ENCODE results near the gene DGLUCY. TPM values are rescaled to one million over a fixed set of nuclear protein-coding genes. Genes with fewer than 3 reads are reported as not detected.

The DGLUCY gene
- total RNA-seq, 4 donors from 2014 or later = 58.0 to 125 (median 103) TPM

DNA sequence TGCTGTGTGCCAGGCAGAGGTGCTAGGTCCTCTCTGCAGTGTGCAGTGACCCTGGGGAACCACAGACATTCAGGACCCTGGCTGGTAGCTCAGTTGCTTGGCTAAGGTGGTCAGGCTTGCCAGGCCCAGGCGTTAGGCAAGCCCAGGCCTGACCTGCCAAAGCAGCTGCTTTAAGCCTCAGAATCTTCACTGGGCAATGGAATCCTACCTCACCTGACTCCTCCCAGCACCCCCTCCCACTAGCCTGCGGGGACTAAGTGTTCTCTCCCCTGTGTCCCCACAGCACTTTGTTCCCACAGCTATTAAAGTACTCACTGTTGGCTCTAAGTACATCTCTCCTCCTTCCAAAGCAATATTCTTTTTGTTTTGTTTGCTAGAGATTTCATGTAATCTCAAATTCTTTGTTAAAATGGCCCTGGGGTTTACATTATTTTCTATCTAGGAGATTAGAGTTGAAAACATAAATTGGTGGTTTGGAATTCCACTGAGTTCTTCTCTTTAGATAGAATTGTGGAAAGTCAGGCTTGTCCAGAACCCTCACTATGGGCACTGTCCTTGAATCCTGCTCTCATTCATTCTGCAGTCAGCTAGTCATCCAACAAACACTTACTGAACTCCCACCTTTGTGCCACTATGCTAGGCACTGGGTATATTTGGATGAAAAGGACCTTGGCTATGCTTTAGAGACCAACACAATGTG lies 44.4 kb downstream of the DGLUCY start:
- TF ChIP-seq, protein P1, sequence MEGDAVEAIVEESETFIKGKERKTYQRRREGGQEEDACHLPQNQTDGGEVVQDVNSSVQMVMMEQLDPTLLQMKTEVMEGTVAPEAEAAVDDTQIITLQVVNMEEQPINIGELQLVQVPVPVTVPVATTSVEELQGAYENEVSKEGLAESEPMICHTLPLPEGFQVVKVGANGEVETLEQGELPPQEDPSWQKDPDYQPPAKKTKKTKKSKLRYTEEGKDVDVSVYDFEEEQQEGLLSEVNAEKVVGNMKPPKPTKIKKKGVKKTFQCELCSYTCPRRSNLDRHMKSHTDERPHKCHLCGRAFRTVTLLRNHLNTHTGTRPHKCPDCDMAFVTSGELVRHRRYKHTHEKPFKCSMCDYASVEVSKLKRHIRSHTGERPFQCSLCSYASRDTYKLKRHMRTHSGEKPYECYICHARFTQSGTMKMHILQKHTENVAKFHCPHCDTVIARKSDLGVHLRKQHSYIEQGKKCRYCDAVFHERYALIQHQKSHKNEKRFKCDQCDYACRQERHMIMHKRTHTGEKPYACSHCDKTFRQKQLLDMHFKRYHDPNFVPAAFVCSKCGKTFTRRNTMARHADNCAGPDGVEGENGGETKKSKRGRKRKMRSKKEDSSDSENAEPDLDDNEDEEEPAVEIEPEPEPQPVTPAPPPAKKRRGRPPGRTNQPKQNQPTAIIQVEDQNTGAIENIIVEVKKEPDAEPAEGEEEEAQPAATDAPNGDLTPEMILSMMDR (IDR thresholded peaks at IDR 0.05) = no peak
- TF ChIP-seq POLR2A (IDR thresholded peaks at IDR 0.05) = no peak
- no peak overlapping the region for H3K4me3 ChIP-seq (replicated peaks in 1 of 3)
- H3K27me3 ChIP-seq = no peaks in the 10 kb centered on the region
- H3K4me1 ChIP-seq = peaks cover 19 to 31% of the 10 kb centered on the region in 2 donors
- H3K9me3 ChIP-seq = no peaks in the 10 kb centered on the region
- DNase-seq = peak; percentile 88 to 89
- H3K36me3 ChIP-seq = peaks cover 14 to 23% of the 10 kb centered on the region in 2 donors
- intact Hi-C loops (cut with DNase I) = no loop called here
- WGBS, 2 donors = 44 to 49% methylated on average over 2 of the region's 2 CpGs
- peak overlapping the region; percentile 53 to 81 (median 74) for H3K27ac ChIP-seq

DNA sequence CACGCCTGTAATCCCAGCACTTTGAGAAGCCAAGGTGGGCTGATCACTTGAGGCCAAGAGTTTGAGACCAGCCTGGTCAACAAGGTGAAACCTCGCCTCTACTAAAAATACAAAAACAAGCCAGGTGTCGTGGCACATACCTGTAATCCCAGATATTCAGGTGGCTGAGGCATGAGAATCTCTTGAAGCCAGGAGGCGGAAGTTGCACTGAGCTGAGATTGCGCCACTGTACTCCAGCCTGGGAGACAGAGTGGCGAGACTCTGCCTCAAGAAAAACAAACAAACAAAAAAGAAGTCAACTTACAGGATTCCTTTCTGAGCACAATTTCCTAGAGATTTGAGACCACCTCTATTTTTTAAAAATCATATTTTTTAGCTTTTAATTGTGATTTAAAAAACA lies 45.3 kb downstream of the DGLUCY start:
- Histone ChIP-seq H3K9me3 (no peaks in the 10 kb centered on the region), H3K4me3 (replicated peaks in 1 of 3) (no peak overlapping the region), H3K4me1 (peaks cover 19 to 32% of the 10 kb centered on the region in 2 donors), H3K27me3 (no peaks in the 10 kb centered on the region), H3K27ac (peak overlapping the region in 2 of 3 donors; percentile 21 to 81), H3K36me3 (peaks cover 14 to 23% of the 10 kb centered on the region in 2 donors)
- WGBS, 2 donors = 93 to 95% methylated on average over 5 to 6 of the region's 6 CpGs
- TF ChIP-seq POLR2A (IDR thresholded peaks at IDR 0.05) = no peak
- TF ChIP-seq, protein P1 (IDR thresholded peaks at IDR 0.05) = no peak
- intact Hi-C loops (cut with DNase I) = no loop called here
- DNase-seq = no peak

DNA sequence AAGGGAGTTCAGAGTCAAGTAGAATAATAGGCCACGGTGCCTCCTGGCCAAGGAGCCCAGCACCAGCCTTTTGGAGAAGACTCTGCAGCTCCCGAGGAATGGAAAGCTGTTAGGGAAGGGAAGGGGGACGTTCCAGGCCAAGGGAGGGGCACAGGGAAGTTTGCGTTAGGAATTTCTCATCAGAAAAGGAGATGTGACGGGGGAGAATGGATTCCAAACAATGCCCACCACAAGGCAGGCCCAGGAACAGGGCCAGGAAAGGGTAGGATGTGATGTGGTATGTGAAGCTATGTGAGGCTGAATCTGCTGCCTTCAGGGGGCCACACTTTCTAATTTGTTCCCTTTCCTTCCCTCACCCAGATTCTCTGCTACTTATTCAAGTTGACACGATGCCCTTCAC lies 46.0 kb downstream of the DGLUCY start:
- Histone ChIP-seq H3K27ac (peak overlapping the region in 2 of 3 donors; percentile 34 to 37), H3K27me3 (no peaks in the 10 kb centered on the region), H3K4me1 (peaks cover 24 to 33% of the 10 kb centered on the region in 2 donors), H3K9me3 (no peaks in the 10 kb centered on the region), H3K4me3 (replicated peaks in 1 of 3) (no peak overlapping the region), H3K36me3 (peaks cover 14 to 23% of the 10 kb centered on the region in 2 donors)
- WGBS, 2 donors = 90 to 91% methylated on average over 6 of the region's 6 CpGs
- TF ChIP-seq, protein P1 (IDR thresholded peaks at IDR 0.05) = no peak
- TF ChIP-seq POLR2A (IDR thresholded peaks at IDR 0.05) = no peak
- no peak for DNase-seq
- intact Hi-C loops (cut with DNase I) = no loop called here

DNA sequence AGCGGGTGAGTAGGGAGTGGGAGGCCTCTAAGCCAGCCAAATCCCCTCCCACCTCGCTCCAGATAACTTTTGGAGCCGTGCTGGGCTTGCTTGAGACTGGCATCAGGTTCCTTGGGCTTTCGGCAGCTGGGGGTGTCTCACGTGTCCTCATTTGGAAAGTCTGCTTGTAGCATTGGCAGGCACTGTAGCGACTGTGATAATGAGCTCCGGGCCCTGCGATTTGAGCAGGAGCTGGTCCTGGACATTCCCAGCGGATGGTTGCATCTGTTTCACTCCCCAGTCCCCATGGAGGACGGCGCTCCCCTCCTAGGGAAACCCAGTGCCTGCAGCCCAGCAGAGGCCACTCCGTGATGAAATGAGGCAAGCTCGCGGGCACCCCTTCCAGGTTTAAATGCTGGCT lies 49.4 kb downstream of the DGLUCY start:
- Histone ChIP-seq H3K4me1 (peaks cover 12 to 14% of the 10 kb centered on the region in 2 donors), H3K27me3 (no peaks in the 10 kb centered on the region), H3K36me3 (peaks cover 19 to 24% of the 10 kb centered on the region in 2 donors), H3K4me3 (replicated peaks in 1 of 3) (no peak overlapping the region), H3K27ac (peak overlapping the region in 1 of 3 donors; percentile 4), H3K9me3 (no peaks in the 10 kb centered on the region)
- TF ChIP-seq, protein P1 (IDR thresholded peaks at IDR 0.05) = no peak
- no peak for TF ChIP-seq POLR2A (IDR thresholded peaks at IDR 0.05)
- WGBS, 2 donors = 90 to 92% methylated on average over 9 to 14 of the region's 14 CpGs
- no peak for DNase-seq
- intact Hi-C loops (cut with DNase I) = no loop called here

DNA sequence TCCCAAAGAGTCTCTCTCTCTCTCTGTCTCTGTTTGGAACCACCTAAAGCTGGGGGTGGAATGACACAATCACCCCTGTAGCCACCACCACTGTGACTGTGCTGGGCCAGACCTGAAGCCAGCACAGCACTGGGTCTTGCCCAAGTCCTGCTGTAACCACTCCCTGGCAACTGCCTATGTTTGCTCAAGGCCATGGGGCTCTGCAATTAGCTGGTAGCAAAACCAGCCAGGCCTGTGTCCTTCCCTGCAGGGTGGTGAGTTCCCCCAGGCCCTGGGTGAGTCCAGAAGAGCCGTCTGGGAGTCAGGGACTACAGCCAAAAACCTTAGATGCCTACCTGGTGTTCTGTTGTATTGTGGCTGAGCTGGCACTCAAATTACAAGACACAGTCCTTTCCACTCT lies 50.8 kb downstream of the DGLUCY start:
- H3K4me1 ChIP-seq = peaks cover 10 to 12% of the 10 kb centered on the region in 2 donors
- no peaks in the 10 kb centered on the region for H3K27me3 ChIP-seq
- H3K36me3 ChIP-seq = peaks cover 19 to 28% of the 10 kb centered on the region in 2 donors
- H3K4me3 ChIP-seq (replicated peaks in 1 of 3) = no peak overlapping the region
- intact Hi-C loops (cut with DNase I) = no loop called here
- peak in 1 of 2 donors; percentile 23 for TF ChIP-seq POLR2A (IDR thresholded peaks at IDR 0.05)
- TF ChIP-seq, protein P1 (IDR thresholded peaks at IDR 0.05) = no peak
- WGBS, 2 donors = 31 to 60% methylated on average over 1 of the region's 1 CpG
- H3K9me3 ChIP-seq = no peaks in the 10 kb centered on the region
- DNase-seq = peak; percentile 91 to 93
- peak overlapping the region; percentile 42 to 67 (median 56) for H3K27ac ChIP-seq
